Stimulated activated CD8-positive, alpha-beta memory T cell treated with anti-CD3 and anti-CD28 coated beads, Interleukin-4, amount 100 ng/mL, for 1 hour (primary cell): ENCODE data around the gene SLC7A7.
"Not testable (repeated sequence)": the region's sequence is repeated elsewhere in the genome, so short reads cannot be mapped to it uniquely, and the experiment has no call there.

Source experiments
- DNase-seq, 2 donors: peaks; one replicate each; pipeline ENCODE4 v3.0.0-alpha.2; 2020; ENCODE audit warnings: low read depth in 2 of 2, low spot score in 1 of 2

Gene SLC7A7

DNA sequence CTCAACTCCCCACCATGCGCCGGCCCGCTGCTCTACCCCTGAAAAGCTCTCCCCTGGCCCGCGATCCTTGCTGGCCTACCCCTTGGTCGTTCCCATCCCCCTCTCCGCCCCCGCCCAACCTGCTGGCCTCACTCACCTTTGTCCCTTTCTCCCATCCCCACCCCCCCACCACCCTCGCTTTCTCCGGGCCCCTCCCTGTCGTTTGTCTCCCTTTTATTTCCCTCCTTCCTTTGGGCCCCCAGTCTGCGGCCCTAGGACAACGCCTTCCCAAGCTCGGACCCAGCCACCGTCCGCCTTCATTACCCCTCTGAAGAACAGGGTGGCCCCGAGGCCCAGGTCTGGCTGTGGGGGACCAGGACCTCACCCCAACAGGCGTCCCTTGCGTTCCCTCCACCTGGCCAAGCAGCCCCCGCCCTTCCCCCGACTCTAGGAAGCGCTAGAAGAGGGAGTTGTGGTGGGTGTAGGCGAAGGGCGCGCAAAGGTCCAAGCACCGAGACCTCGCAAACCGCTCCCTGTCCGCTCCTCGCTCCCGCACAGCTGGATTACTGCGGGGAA is 6.9 kb upstream of the SLC7A7 start:
- no peak for DNase-seq

DNA sequence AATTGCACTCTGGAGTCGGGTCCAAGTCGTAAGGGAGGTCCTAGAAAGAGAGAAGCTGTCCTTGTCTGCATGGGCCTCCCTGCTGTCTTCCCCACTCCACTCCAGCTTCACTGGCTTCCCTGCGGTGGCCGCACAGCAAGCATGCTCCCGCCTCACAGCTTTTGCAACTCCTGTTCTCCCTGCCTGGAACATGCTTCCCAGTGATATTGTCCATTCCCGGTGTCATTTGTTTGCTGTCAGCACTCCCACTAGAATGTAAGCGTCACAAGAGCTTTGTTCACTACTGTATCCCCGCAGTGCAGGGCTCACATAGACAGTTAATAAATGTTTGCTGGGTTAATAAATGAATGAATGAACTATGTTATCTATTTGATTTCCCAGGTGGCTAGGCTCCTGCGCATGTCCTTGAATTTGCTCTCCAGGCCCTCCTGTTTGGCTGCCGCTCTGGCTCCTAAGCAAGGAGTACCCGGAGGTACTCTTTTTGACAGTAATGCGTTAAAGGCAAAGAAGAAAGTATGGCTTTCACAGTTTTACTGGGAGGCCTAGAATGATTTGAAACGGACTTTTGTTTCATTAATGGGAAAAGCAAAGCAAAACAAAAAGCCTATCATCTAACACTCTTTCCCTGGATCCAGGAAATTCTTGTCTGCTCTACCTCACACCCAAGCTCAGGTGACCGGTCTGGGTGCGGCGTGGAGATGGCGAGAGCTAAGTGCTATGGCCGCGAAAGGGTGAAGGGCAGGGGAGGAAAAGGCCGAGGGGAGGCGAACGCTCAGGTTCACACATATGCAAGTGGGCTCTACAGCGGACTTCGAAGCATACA is 6.2 kb upstream of the SLC7A7 start:
- DNase-seq: no peak

DNA sequence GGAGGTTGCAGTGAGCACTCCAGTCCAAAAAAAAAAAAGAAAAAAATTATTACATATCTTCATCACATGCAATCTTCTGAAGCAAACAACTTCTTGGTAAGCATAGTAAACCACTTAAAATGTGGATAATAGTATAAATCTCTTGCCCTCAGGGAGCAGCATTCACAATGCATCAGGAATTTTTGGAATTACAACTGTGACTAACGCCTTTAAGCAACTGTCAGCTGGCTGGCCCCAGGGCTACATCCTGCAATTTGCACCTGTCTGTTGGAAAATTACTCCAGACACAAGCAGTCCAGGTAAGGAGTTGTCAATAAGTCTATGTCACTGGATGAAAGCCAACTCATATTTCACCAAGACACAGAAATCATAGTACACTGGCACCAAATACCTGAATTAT is 5.5 kb upstream of the SLC7A7 start:
- no peak for DNase-seq

DNA sequence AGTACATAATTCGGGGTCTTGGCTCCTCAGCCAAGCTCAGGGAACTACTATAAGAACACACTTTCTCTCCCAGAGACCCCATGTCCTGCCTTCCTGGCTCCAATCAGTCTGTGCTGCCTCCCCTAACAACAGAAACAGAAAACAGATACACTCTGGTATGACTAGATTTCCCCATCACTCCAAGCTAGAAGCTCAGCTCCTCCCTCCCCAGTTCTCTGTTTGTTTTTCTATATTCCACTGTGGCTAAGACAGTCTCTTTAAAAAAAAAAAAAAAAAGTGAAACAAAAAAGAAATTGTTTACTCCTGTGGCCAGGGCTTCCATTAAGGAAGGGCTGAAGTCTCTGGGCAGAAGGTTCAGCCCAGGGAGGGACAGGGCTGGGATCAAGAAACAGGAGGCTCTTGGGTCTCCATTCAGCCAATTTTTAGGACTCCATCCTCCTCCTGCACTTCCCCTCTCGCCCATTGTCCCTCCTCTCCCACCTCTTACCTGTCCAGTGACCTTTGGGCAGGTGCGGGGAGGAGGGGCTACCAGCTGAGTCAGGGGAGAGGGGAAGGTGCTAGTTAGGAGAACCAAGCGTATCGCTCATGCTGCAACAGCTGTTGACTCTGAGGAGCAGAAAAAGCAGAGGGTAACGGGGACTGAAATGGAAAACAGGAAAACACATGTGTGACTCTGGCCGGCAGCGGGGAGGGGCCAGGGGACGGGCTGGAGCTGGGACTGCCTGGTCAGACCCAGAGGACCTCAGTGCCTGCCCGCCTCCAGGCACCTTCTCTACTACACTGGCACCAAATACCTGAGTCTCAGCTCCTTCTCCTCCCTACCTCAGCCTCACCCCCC is 4.1 kb upstream of the SLC7A7 start:
- no peak for DNase-seq

DNA sequence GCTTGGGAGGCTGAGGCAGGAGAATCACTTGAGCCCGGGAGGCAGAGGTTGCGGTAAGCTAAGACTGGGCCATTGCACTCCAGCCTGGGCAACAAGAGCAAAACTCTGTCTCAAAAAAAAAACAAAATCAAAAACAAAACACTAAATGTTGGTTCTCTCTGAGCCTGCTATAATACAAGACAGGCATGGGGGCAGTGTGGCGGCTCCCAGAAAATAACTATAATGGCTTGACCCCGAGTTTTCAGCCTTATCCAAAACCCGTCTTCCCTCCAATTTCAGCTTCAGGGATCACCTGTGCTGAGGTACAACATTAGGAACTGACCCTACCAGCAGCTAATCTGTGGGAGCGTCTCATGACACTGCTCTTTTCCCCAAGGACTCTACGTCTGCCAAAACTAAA is 862 bp downstream of the SLC7A7 start:
- no peak for DNase-seq

DNA sequence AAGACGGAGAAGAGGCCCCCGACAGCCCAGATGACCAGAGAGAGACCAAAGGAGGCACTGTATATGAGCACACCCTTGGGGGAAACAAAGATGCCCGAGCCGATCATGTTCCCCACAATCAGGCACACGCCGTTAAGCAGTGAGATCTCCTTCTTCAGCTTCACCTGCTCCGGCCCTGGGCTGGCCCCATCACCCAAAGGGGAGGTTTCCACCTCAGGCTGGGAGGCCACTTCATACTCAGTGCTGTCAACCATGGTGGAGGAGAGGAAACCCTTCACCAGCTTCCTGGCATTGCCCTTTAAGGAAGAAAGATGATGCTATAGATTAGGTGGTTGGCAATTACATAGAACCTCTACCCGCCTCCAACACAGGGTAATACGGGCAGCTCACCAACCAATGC is 2.1 kb downstream of the SLC7A7 start:
- DNase-seq: no peak

DNA sequence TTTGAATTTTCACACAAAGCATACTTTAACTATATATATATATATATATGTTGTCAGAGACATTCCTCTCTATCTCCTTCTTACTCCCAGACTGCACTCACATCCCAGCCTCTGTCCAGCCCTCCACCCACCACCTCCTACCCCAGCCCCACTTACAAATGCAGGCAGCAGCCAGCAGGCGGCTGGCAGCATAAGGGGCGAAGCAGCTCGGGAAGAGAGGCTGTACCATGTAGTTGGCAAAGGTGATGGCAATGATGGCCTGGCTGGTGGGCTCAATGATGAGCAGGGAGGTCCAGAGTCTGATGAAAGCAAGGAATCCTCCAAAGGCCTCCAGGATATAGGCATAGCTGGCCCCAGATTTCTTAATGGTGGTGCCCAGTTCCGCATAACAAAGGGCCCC is 2.5 kb downstream of the SLC7A7 start:
- DNase-seq: no peak

DNA sequence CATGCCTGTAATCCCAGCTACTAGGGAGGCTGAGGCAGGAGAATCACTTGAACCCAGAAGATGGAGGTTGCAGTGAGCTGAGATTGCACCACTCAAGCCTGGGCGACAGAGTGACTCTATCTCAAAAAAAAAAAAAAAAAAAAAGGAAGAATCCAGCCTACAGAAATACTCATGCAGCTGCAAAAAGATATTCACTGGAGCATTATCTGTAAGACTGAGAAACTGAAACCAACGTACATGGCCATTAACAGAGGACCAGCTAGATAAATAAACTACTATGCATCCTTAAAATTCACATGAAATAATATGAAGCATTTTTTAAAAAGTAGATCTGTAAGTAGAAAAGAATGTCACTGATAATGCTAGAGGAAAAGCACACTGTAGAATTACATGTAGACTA is 3.5 kb downstream of the SLC7A7 start:
- DNase-seq: no peak

DNA sequence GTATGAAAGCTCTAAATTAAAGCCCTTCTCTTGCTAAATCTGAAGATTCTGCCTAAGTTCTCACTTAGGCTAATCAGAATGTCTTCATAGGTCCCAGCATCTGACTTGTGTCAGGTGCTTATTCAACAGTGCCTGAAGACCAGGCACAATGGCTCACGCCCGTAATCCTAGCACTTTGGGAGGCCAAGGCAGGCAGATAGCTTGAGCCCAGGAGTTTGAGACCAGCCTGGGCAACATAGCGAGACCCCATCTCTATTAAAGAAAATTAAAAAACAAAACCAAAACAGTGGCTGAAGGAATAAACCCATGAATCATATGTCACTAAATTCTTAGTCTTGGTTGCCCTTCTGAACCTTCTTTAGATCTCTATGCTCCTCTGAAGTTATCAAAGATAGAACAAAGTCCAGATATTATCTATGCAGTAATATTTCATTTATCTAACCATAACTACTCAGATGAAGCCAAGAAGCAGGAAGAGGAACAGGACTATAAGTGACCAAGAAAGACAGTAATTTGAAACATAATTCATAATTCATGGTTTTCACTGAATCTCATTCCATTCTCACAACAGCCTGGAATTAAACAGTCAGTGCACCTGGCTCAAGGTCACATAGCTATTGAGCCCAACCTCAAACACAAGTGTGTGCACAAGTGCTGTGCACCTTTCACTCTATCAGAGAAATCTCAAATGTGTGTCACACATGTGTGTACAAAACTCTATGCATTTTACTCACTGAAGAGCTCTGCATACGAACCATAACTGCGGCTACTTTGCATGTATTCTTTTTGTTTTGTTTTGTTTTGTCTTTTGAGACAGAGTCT is 6.6 kb downstream of the SLC7A7 start:
- no peak for DNase-seq

DNA sequence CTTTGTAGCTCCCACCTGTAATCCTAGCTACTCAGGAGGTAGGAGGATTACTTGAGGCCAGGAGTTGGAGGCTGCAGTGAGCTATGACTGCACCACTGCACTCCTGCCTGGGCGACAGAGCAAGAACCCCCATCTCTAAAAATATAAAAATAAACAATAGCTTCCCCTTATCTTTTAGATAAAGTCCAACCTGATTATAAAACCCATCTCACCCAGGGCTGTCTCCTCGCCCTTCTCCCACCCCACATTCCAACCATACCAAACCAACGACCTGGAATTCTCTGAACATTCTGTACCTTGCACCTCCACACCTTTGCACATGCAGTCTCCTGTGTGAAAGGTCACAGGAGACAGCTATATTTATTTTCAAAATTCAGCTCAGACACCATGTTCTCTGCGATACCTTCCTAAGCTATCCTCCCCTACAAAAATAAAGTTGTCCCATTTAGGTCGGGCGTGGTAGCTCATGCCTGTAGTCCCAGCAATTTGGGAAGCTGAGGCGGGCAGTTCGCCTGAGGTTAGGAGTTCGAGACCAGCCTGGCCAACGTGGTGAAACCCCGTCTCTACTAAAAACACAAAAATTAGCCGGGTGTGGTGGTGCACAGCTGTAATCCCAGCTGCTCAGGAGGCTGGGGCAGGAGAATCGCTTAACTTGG is 7.7 kb downstream of the SLC7A7 start:
- no peak for DNase-seq

DNA sequence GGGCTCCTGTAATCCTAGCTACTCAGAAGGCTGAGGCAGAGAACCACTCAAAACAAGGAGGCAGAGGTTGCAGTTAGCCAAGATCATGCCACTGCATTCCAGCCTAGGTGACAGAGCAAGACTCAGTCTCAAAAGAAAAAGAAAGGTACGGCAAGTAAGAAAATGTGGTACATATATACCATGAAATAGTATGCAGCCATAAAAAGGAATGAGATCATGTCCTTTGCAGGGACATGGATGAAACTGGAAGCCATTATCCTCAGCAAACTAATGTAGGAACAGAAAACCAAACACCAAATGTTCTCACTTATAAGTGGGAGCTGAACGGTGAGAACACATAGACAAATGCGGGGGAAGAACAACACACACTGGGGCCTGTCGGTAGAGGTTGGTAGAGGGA is 10.0 kb downstream of the SLC7A7 start:
- DNase-seq: not testable (repeated sequence)

DNA sequence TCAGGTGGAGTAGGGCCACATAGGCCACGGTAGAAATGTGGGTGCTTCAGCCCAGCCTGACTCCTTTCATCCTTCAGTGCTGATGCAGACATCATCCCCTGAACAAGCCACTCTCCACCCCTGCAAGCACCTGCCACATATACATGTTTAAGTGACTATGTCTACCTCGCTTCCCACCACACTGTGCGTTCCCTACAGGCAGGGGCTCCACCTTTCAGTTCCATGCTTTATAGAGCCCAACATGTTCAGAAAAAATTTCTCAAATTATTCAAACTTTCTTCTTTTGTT is 11.6 kb downstream of the SLC7A7 start:
- no peak for DNase-seq

DNA sequence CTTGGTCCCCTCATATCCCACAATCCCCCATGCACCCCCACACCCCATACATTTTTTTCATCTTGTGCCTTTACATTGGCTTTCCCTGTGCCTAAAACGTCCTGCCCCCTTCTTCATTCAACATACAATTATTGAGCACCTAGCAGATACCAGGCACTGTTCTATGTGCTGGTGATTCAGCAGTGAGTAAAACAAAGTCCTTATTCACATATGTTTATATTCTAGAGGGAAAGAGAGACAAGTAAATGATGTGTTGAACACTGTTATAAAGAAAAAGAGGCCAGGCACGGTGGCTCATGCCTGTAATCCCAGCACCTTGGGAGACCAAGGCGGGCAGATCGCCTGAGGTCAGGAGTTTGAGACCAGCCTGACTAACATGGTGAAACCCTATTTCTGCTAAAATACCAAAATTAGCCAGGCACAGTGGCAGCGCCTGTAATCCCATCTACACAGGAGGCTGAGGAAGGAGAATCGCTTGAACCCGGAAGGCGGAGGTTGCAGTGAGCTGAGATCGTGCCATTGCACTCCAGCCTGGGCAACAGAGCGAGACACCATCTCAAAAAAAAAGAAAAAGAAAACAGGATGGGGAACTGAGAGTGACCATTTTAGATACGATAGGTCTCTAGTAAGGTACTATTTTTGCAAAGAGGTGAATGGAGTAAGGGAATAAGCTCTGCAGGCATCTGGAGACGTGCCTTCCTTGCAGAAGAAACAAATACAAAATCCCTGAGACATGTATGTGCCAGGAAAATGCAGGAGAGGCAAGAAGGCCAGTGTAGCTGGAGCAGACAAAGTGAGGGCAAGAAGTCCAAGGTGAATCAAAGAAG is 12.2 kb downstream of the SLC7A7 start:
- DNase-seq: no peak

DNA sequence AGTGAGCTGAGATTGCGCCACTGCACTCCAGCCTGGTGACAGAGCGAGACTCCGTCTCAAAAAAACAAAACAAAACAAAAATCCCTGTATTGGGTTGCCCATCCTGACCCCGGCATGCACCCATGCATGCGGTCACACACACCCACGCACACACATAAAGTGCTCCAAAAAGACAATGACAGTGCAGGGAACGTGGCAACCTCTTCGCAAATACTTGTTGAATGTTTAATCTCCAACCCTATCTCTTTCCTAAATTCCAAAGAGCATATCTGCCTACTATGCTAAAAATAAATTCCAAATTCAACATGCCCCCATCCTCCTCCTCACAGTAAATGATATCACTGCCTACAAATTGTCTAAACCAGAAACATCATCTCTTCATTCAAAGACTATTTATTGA is 13.5 kb downstream of the SLC7A7 start:
- DNase-seq: no peak

DNA sequence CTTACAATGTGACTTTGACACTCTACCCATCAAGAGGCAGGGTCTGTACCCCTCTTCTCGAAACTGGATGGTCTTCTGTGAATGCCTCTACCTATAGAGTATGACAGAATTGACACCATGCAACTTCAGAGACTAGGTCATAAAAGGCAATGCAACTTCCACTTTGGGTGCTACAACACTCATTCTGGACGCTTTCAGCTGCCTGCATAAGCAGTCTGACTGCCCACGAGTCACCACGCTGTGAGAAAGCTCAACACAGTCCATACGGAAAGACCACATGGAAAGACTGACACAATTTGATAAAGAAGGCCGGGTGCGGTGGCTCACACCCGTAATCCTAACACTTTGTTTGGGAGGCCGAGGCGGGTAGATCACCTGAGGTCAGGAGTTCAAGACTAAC is 14.9 kb downstream of the SLC7A7 start:
- DNase-seq: no peak

DNA sequence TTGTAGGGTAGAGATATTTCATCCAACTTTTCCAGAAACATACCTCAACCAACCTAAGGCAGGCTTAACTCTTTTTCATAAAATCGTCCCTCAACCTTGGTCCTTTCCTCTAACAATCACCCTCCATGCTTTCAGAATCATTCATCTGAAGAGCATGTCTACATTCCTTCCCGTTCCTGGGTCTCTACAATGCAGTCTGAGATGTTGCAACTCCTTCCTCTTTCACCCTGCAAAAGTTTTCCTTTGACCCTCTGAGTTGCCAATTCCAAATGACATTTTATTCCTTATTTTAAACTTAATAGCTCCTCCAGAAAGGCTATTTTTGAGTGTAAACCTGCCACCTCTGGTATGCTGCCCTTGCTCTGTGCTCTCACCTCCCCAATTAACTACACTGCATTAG is 16.7 kb downstream of the SLC7A7 start:
- DNase-seq: no peak

DNA sequence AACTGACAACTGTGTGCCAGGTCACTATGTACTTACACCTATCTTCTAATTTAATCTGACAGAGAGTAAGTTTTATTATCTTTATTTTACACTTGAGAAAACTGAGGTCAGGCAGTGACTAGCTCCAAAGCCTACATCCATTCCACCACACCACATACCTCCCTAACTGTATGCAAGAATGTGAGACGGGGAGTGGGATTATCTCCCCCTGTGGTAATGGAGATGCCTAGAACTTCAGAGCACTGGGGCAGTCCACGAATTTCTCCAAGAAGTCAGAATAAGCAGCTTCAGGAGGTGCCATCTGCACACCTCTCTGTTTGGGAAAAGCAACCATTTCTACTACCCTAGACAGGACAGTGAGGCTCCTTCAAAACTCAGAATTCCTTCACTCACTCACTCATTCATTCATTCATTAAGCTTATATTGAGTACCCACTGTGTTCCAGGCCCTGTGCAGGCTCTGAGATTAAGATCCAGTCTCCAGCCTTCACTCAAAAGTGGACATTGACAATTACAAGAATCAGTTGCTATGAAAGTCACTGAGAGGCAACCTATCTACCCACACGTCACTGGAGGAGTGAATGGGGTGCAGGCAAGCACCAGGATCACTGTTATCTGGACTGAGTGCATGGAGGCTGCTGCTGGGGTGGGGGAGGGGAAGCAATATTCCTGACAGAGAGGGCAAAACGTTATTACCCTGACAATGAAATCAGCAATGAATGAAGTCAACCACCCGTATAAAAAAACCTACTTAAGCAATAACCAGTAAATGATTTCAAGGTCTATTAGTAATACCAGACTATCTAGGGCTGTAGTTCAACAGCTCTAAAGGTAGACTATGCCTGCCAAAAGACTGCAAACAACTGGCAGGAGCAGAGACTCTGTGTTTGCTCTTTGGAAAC is 18.0 kb downstream of the SLC7A7 start:
- DNase-seq: no peak

DNA sequence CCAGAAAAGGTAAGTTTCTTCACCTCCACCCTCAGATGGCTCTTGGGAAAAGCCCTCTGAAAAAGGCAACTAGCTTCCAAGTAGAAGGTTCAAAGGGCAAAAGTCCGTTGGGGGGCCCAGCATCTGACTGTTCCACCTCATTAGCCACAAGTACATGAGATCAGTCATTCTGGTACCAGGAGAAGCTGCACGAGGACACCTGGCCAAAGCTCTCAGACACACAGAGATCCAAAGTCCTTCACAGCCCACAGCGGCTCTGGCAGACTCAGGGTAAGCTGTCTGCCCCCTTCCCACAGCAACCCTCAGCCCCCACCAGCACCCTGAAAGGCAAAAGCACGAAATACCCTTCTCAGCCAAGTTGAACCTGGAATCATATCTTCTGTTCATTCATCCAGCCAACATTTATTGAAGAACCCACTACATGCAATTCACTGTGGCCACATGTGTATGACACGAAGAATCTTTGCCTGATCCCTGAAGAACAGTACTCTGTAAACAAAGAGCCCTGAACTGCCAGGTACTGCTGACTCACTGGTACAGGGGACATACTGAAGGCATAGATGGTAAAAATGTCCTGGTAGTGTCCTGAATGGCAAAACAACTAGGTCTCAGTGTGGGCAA is 19.0 kb downstream of the SLC7A7 start:
- DNase-seq: no peak

DNA sequence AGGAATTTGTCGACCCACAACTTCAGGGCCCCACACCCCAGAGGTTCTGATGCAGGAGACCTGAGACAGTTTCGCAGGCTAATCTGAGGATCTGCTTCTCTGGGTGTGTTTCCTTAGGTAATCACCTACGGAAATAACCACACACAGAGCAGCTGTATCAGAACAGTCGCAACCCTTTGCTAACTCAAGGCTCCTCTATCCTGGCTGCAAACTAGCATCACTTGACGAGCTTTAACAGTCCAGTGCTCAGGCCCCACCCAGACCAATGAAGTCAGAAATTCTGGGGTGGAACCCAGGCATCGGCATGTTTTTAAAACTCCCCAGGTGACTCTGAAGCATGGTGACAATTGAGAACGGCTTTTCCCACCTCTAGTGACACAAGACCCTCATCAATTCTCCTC is 20.7 kb downstream of the SLC7A7 start:
- DNase-seq: no peak
